Erythroblast (primary cell): ENCODE results near the gene CLIP4.

Source experiments
- GATA1 ChIP-seq: IDR thresholded peaks from 2 replicates; pipeline ENCODE4 v1.6.1; 2011; ENCODE audit warnings: low read depth, mild to moderate bottlenecking, control low read depth, low read length, moderate library complexity
- POLR2A ChIP-seq: IDR thresholded peaks from 2 replicates; pipeline ENCODE4 v1.6.1; 2011; ENCODE audit warnings: mild to moderate bottlenecking, low read length

- TF ChIP-seq POLR2A: no peak
- no peak for TF ChIP-seq GATA1
Measured at GRCh38 chr2:29162204-29162928, 47.2 kb downstream of the CLIP4 start.
